Mesodermal cell (in vitro differentiated cells): ENCODE data around the gene GJB6.
A peak's percentile ranks its signal among the peaks of the same experiment; 100 is the strongest.

ENCODE experiments used
- H3K27ac ChIP-seq: 2 replicates; pipeline ENCODE4 v1.7.0; 2013; ENCODE audit warnings: mild to moderate bottlenecking, low read depth, low read length, moderate library complexity; ENCODE audit not compliant: severe bottlenecking
- H3K36me3 ChIP-seq: 2 replicates; pipeline ENCODE4 v1.7.1; 2013; ENCODE audit warnings: mild to moderate bottlenecking, low read length, moderate library complexity; ENCODE audit not compliant: control insufficient read depth, insufficient read depth
- H3K4me1 ChIP-seq: one replicate; pipeline ENCODE4 v1.7.1; 2013; ENCODE audit warnings: mild to moderate bottlenecking, low read length; ENCODE audit not compliant: insufficient read depth, control insufficient read depth, poor library complexity, severe bottlenecking
- H3K4me3 ChIP-seq: 2 replicates; pipeline ENCODE4 v1.7.0; 2013; ENCODE audit warnings: low read length, control low read depth, mild to moderate bottlenecking; ENCODE audit not compliant: insufficient read depth, poor library complexity, severe bottlenecking; ENCODE audit errors: extremely low read depth
- H3K9me3 ChIP-seq: 2 replicates; pipeline ENCODE4 v1.7.1; 2013; ENCODE audit warnings: mild to moderate bottlenecking, low read length, moderate library complexity; ENCODE audit not compliant: control insufficient read depth
- WGBS, 2 experiments: methylation state at CpG; one replicate each; pipeline ENCODE4 v1.1.5; 2013; ENCODE audit warnings: missing lambda C conversion rate in 2 of 2; ENCODE audit not compliant: insufficient coverage in 2 of 2; 5-methylcytosine and 5-hydroxymethylcytosine counted together

GJB6 gene

DNA sequence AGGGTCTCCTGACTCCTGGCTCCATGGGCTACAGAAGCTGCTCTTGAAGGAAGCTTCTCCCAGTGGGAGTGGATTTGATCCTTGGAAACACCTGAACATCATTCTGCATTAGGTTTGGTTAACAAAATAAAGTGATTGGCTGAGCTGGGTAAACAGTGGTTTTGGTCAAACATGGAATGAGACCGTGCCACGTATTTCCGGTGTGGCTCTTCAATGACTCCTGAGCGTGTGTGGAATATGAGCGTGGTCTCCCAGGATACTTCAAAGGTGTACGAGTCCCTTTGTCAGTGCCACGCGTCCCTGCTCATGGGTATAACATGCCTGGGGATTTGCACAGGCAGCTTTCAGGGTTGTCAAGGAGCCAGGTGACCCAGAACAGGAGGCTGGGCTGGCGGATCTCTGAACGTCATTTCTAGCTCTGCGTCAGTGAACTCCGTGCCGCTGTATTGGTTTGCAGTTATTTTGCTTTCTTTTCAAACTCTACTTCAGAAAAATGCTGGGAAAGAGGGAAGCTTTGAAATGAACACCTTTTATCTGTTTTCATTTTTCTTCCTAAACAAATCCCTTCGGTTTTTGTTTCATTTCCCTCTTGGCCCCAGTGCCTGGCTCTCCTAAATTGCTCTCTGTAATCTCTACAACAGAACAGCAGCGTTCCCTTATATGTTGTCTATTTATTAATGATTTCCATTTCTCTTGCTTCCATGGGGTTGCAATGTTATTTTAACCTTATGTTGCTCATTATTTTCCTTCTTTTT is 26.3 kb upstream of the GJB6 start:
- 87 to 94% methylated on average over 10 to 14 of the region's 15 CpGs for WGBS, 2 experiments
- Histone ChIP-seq H3K9me3 (no peaks in the 10 kb centered on the region), H3K36me3 (no peaks in the 10 kb centered on the region), H3K4me3 (no peak overlapping the region), H3K4me1 (no peaks in the 10 kb centered on the region), H3K27ac (no peak overlapping the region)

DNA sequence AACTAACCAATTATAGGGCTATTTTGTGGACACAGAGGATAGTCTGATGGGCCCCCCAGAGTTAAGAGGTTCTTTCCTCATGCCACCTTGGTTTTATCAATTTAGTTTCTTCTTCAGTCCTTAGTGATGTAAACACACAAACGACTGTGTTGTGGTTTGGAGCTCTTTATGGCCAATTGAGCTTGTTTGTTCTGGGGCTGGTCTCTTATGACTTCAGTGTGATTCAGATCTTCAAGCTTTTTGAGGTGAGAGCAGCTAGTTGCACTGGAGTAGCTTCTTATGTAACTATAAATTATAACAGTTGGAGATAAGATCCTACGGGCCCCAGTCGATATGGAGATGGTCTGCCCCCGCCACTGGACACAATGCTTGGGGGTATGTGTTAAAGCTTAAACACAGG is 22.0 kb upstream of the GJB6 start:
- no peaks in the 10 kb centered on the region for H3K36me3 ChIP-seq
- no peaks in the 10 kb centered on the region for H3K9me3 ChIP-seq
- H3K27ac ChIP-seq = no peak overlapping the region
- no peaks in the 10 kb centered on the region for H3K4me1 ChIP-seq
- WGBS, 2 experiments = 60% methylated on average over 1 of the region's 4 CpGs; no CpG with 5 or more reads in 1 of the 2 experiments
- no peak overlapping the region for H3K4me3 ChIP-seq

DNA sequence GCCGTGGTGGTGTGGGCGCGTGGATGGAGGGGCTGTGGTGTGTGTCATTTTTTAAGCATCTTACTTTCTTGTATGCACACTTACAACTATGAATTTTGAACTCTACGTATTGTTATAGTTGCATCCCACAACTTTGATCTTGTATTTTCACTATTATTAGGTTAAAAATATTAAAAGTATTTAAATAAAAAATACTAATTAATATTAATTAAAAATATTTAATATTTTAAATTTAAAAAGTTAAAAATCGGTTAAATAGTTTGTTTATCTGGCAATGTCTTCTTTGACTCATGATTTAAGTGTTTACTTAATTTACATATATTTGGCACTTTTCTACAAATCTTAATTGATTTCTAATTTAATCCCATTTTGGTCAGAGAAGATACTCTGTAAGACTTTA is 17.8 kb upstream of the GJB6 start:
- WGBS, 2 experiments = no CpG with 5 or more reads among the region's 5 CpGs
- H3K9me3 ChIP-seq = no peaks in the 10 kb centered on the region
- no peaks in the 10 kb centered on the region for H3K36me3 ChIP-seq
- H3K4me3 ChIP-seq = no peak overlapping the region
- H3K4me1 ChIP-seq = no peaks in the 10 kb centered on the region
- no peak overlapping the region for H3K27ac ChIP-seq

DNA sequence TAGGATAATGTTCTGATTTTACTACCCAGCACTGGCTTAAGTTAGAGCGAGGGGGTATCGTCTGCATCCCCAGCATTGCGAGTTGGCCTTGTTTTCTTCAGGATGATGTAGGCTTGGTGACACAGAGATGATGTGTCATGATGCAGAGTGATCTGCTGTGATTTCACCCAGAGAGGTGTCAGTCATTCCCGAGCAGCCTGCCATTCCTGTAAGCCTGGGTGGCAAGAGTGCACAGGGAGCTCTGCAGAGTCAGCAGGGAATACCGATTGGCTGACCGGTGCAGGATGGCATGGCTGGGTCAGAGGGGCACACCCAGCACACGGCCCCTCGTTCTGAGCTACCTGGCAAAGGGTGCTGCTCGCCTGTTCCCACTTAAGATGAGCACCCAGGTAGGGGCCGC is 15.8 kb upstream of the GJB6 start:
- H3K36me3 ChIP-seq = no peaks in the 10 kb centered on the region
- no peaks in the 10 kb centered on the region for H3K4me1 ChIP-seq
- no peaks in the 10 kb centered on the region for H3K9me3 ChIP-seq
- no peak overlapping the region for H3K27ac ChIP-seq
- H3K4me3 ChIP-seq = no peak overlapping the region
- 87 to 91% methylated on average over 4 to 9 of the region's 10 CpGs for WGBS, 2 experiments

DNA sequence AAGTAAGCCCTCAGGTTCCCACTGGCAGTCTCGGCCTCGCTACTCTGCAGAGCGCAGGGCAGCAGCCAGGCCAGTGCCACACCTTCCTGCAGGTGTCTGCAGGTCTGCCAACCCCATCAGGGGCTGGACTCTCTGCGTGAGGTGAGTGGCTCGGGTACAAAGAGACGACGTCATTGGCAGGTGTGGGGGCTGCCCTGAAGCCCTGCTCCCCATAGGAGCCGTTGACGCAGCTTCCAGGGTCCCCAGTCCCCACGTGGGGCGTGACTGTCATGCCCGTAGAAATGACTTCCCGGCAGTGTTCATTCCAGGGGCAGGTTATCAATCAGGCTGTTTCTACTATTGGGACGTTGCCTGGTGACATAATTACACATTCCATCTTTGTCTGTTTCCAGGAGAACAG is 15.3 kb upstream of the GJB6 start:
- Histone ChIP-seq H3K4me1 (no peaks in the 10 kb centered on the region), H3K36me3 (no peaks in the 10 kb centered on the region), H3K9me3 (no peaks in the 10 kb centered on the region), H3K27ac (no peak overlapping the region), H3K4me3 (no peak overlapping the region)
- 84% methylated on average over 11 to 14 of the region's 14 CpGs for WGBS, 2 experiments

DNA sequence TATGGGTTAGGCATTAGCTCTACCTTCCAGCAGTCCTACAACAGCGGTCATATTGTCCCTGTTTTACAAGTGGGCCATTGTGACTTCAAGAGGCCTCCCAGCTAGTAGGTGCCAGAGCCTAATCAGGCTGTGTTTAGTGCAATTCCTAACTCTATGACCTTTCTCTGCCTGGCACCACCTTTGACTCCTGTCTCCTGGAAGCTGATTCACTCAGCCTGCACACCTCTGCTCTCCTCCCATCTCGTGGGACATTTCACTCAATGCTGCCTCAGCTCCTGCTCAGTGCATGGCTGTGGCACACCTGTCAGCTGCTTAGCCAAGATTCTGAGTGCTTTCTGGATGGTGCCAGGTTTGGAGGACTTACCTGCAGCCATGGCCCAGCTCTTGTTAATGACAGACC is 9.5 kb upstream of the GJB6 start:
- no peaks in the 10 kb centered on the region for H3K4me1 ChIP-seq
- 85 to 94% methylated on average over 2 of the region's 2 CpGs for WGBS, 2 experiments
- H3K27ac ChIP-seq = no peak overlapping the region
- no peaks in the 10 kb centered on the region for H3K9me3 ChIP-seq
- H3K4me3 ChIP-seq = no peak overlapping the region
- no peaks in the 10 kb centered on the region for H3K36me3 ChIP-seq

DNA sequence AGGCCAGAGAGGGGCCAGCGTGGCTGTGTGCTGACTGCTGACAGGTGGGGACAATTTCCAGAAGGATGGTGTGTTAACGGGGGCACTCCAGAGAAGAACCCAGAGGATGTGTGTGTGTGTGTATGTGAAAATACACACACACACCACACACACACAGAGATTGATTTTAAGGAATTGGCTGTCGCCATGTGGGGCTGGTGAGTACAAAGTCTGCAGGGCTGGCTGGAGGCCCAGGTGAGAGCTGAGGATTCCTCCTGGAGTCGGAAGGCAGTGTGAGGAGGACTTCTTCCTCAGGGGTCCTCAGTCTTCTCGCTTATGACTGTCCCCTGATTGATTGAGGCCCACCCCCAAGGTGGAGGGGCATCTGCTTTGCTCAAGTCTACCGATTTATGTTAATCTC is 7.6 kb upstream of the GJB6 start:
- no peaks in the 10 kb centered on the region for H3K4me1 ChIP-seq
- H3K36me3 ChIP-seq = no peaks in the 10 kb centered on the region

DNA sequence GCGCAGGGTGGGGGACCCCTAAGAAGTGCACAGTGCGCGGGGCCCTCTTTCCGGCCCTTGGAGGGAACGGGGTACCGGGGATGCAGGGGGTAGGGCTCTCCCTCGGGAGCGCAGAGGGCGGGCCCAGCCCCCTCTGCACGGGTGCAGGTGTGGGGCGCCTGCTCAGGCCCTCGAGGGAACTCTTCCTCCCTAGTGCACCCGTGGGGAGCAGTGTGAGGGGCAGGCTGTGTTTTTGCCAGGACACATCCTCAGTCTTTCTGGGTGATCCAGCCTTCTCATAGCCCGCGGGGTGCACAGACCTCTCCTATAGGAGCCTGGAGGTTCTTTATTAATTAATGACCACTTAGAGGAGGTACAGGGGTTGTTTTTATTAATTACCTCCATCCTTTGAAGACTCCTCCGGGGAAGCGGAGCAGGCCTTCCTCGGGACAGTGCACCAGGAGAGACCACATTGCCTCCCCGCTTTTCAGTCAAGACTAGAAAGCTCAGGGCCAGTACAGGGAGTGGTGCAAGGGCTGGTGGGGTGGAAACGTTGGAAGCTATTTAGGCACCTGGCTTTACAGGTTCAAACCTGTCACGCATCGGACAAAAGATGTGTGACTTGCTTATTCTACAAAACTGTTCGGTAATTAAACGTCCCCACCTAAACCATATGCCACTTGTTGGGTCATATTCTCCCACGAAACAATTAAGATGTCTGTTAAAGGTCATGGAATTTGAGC is 598 bp upstream of the GJB6 start:
- 34 to 43% methylated on average over 12 to 16 of the region's 25 CpGs for WGBS, 2 experiments
- no peaks in the 10 kb centered on the region for H3K9me3 ChIP-seq
- H3K4me1 ChIP-seq = peaks cover 3% of the 10 kb centered on the region
- H3K36me3 ChIP-seq = no peaks in the 10 kb centered on the region
- H3K4me3 ChIP-seq = peak overlapping the region; percentile 16
- H3K27ac ChIP-seq = no peak overlapping the region

More for the DNA sequence above, 7.6 kb upstream of the GJB6 start:
- no peak overlapping the region for H3K27ac ChIP-seq
- WGBS, 2 experiments = 86 to 93% methylated on average over 2 to 4 of the region's 6 CpGs
- H3K9me3 ChIP-seq = no peaks in the 10 kb centered on the region
- H3K4me3 ChIP-seq = no peak overlapping the region

DNA sequence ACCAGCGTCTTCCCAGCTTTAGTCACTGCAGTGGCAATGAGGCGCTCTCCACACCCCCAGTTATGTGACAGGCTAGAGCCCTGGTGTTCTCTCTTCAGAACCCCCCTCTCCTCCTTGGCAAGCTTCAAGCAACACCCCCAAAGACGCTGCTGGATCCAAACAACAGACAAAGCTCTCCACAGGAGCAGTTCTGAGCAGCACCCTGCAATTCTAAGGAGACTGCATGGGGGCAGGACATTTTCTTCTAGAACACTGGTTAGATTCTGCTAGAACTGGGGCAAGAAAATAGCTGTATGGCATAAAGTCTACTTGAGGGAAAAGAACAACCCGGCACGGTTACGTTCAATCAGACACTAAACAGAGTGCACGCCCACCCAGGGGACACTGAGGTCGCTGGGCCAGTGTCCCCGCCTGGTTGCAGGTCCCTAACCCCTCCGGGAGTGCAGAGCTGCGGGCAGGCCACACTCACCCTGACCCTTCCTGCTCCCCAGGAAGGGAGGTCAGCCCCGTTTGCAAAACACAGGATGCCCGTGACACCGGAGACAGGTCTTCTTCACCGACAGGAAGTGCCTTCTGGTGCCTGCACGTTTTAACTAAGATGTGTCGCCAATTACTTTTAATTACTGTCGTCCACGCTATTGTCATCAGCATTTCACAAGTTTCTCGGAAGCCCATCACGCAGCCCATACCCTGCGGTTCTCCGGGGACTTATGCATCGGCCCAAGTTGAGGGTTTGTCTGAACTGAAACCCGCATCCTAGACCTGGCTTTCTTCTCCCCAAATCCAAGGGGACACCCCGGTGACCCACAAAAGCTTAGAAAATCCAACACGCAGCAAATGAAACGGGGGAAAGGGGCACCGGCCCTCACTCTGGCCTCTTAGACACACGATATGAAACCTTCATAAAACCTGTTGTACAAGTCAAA is 943 bp downstream of the GJB6 start:
- no peaks in the 10 kb centered on the region for H3K9me3 ChIP-seq
- H3K4me1 ChIP-seq = peaks cover 3% of the 10 kb centered on the region
- H3K36me3 ChIP-seq = no peaks in the 10 kb centered on the region
- H3K4me3 ChIP-seq = peak overlapping the region; percentile 1
- 12 to 16% methylated on average over 23 to 26 of the region's 30 CpGs for WGBS, 2 experiments
- H3K27ac ChIP-seq = no peak overlapping the region

DNA sequence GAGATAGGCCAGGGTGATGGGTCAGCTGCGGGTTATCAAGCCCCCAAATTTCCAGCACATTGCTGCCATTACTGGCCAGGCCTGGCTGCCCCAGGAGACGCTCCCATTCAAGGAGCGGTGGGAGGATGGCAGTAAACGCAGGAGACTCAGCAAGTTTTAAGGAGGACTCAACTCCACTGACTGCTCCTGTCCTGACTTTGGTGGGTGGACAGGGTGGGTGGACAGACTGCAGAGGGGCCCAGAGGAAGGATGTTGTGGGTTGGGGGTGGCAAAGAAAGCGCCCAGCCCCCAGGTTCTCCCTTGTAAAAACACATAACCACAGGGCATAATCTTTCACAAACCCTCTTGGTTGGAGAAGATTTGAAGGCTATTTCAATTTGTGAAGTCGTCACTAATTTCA is 4.4 kb downstream of the GJB6 start:
- H3K4me3 ChIP-seq = no peak overlapping the region
- no peaks in the 10 kb centered on the region for H3K36me3 ChIP-seq
- H3K4me1 ChIP-seq = peaks cover 3% of the 10 kb centered on the region
- 67 to 100% methylated on average over 1 to 3 of the region's 6 CpGs for WGBS, 2 experiments
- no peaks in the 10 kb centered on the region for H3K9me3 ChIP-seq
- no peak overlapping the region for H3K27ac ChIP-seq
